Endothelial cell of hepatic sinusoid (primary cell): ENCODE results near the gene RARB.

Experiments
- in situ Hi-C: cut with HindIII; loops from 2 replicates; pipeline ENCODE4 v1.10.0; 2017; ENCODE audit warnings: low sequenced_read_pairs

The RARB gene

DNA sequence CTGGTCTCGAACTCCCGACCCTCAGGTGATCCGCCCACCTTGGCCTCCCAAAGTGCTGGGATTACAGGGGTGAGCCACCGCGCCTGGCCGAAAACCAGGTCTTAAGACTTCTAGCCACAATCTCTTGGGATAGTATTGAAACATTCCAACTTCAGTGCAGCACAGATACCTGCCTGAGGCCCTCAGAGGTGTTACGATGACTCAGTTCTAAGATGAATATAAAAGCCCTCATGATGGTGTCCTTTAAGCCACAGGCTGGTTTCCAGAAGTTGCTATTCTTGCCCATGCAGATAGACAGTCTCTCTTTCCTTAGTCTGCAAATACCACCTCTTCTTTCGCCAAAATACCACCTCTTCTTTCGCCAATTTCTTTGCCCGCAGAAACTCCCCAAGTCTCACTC is 69.0 kb downstream of the RARB start:
- in situ Hi-C loops = loop anchor here (5.0 kb wide), 1 partner anchor 90 kb away; no protein-coding TSS in a partner anchor

DNA sequence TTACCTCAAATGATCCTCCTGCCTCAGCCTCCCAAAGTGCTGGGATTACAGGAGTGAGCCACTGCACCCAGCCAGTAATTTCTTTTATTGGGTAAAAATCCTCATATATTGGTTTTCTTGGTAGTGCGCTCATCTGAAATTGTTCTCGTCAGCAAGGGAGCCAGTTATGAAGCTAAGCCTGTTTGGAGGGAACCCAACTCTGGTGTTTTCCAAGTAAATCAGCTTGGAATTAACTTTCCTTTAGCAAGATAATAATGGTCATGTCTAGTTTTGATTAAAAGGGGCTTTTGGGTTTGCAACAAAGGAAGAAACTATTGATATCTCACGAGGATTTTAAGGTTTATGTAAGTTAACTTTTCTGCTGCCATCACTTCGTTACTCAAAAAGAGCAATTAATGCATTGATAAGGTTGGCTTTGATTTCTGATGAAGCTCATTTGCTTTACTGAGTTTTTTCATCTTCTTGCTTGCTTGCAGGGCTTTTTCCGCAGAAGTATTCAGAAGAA is 72.7 kb downstream of the RARB start:
- in situ Hi-C loops = no loop called here

- in situ Hi-C loops = no loop called here
Observed at GRCh38 chr3:25502233-25502632, 74.2 kb downstream of the RARB start.

GRCh38 chr3:25503898-25504301 is 75.8 kb downstream of the RARB start:
- in situ Hi-C loops = no loop called here

DNA sequence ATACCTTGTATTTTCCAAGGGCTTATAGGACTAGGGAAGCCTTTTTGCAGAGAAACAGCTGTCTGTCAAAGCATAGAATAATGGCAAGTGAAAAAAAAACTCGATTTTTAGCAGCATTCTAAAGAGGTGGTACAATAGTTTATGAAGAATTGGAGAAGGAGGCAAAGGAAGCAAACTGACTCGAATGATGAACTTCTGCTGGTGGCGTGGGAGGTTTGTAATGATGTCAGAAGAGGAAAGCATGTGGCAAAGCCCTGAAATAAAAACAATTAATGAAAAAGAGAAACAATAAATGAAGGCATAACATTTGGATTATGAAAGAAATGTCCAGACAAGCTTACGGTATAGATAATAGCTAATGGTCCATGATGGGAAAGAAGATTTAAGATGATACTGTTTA is 77.5 kb downstream of the RARB start:
- in situ Hi-C loops = loop anchor here (5.0 kb wide), 1 partner anchor 48 kb away; no protein-coding TSS in a partner anchor

GRCh38 chr3:25507811-25508210 is 79.7 kb downstream of the RARB start:
- in situ Hi-C loops = loop anchor here (5.0 kb wide), 1 partner anchor 51 kb away; no protein-coding TSS in a partner anchor

- in situ Hi-C loops = loop anchor here (5.0 kb wide), 1 partner anchor 51 kb away; no protein-coding TSS in a partner anchor
Observed at GRCh38 chr3:25508433-25508832, 80.4 kb downstream of the RARB start.

DNA sequence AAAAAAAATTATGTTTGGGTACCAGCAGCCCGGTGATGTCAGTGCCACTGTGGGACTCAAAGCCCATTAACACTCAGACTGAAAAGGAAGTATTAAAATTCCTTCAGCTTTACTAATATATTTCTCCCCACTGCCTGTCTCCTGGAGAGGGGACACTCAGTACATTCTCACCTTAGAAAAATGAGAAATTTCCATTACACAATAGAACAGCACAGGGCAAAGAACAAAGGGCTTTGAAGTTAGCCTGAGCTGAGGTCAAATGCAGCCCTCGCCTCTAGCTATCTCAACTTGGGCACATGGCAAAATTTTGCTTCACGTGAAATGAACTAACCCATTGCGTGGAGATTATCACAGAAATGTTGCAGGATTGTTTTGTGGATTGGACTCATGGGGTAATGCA is 80.8 kb downstream of the RARB start:
- in situ Hi-C loops = loop anchor here (5.0 kb wide), 1 partner anchor 52 kb away; no protein-coding TSS in a partner anchor

DNA sequence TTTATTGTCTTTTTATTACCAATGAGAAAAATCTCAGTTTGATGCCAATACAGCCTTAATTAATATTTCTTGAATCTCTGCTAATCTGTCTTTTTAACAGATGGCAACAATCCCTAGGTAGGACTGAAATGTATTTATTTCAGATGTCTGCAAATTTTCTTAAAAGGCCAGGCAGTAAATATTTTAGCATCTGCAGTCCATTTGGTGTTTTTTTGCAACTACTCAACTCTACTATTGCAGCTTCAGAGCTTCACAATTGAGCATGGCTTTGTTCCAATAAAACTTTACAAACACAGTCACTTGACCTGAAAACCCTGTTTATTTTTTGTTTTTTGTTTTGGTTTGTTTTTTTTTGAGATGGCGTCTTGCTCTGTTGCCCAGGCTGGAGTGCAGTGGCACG is 82.7 kb downstream of the RARB start:
- in situ Hi-C loops = no loop called here

DNA sequence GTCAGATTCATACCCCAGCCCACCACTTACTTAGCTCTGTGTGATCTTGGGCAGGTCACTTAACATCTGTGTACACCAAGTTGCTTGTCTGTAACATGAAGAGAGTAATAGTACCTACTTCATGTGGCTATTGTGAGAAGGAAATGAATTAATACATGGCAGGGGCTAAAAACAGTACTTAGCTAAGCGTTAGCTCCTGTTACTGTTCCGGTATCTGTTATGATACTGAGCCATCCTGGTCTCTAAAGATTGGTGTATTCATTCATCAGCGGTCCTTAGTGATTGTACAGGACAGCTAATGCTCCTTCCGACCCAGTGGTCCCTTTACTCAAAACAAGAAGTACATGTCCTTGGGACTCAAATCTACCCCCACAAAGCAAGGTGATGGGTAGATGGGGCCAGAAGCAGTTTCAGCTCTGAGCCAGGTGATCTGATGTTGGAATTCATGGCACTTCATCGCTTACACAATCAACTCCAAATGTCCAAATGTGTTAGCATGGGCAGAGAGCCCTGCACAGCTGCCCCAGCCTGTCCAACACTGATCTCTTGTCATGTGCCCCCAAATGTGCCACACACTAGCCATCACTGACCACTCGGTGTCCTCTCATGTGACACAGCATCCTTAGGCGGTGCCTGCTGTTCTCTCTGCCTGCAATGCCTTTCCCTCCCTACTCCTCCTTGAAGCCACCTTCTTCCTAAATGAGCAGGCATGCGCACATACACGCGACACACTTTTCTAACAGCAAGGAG is 84.1 kb downstream of the RARB start:
- in situ Hi-C loops = no loop called here

- in situ Hi-C loops = no loop called here
Observed at GRCh38 chr3:25513642-25514266, 85.7 kb downstream of the RARB start.

- in situ Hi-C loops = no loop called here
Observed at GRCh38 chr3:25515171-25515570, 87.1 kb downstream of the RARB start.

- in situ Hi-C loops = no loop called here
Observed at GRCh38 chr3:25520926-25521559, 93.0 kb downstream of the RARB start.

DNA sequence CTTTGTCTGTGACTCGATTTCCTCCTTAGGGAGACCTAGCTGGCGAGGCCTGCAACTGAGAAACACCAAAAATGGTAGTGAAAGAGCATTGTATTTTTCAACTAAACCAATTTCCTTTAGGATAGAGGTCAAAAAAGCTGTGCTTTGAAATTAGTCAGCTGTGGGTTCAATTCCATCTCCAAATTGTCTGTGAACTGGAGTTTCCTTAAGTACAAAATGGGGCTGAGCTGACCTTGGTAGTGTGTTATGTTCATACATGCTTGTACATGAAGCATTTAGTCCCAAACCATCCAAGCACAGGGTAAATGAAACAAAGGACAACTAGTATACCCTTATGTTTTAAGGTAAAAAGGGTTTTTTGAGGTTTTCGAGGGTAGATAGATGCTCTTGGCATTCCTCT is 99.3 kb downstream of the RARB start:
- in situ Hi-C loops = no loop called here

- in situ Hi-C loops = no loop called here
Observed at GRCh38 chr3:25527801-25528200, 99.7 kb downstream of the RARB start.

DNA sequence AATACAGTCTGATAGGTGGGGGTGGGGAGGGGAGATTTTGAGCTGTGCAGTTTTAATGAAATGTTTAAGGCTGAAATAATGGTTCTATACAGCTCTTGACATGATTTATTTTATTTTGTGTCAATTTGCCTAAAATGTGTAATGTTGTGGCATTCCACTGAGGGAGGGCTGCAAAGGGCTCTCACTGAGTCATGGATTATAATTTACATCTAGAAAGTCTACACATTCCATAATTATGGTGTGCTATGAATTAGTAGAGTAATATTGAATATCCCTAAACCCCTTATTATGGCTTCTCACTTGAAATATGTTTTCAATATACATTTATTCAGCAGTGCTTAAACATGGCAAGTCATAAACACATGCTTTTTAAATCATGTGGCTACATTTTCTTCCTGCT is 103.9 kb downstream of the RARB start:
- in situ Hi-C loops = no loop called here

DNA sequence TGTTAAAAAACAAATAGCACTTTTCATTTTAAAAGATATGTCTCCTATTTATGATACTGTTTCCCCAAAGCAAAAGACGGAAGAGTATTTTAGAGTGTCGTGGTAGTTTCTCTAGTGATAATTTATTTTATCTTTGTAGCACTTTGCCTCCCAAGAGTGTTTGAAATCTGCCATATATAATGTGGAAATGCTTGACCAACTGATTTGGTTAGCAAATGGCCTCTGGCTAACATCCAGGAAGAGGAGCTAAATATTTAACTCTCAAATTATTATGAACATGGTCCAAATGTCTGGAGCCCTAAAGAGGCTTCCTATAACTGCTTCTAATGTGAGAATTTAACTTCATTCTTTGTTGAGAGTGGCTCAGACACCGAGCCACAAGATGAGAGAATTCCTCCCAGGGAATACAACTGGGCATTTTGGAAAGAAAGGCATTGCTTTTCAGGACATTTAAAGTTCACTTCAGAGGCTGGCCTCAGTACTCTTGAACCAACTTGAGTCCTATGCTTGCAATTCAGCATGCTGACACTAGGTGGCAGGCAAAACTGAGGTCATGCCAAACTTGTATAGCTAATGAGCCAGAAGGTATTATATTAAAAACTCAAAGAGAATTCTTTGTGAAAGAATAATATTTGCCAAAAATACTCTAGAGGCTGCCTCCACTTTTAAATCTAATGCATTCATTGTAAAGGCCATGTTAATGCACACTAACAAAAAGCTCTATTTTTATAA is 104.5 kb downstream of the RARB start:
- in situ Hi-C loops = no loop called here

- in situ Hi-C loops = no loop called here
Observed at GRCh38 chr3:25533399-25533798, 105.3 kb downstream of the RARB start.

DNA sequence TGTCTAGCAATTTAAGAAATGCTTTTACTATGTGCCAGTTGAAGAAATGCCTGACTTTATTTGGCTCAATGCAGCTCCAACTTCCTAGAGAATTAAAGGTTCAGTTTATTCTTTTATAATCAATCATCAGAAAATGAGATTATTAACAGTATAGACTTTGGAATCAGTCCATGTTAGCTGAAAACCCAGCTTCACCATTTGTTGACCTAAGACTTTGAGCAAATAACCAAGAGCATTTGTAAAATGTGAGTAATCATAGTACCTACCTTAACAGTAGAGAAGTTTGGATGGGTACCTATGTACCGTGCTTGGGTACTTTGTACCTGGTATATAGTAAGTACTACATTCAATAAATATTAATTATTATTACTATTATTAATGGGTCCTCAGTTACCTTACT is 105.9 kb downstream of the RARB start:
- in situ Hi-C loops = no loop called here

- in situ Hi-C loops = no loop called here
Observed at GRCh38 chr3:25536521-25537391, 108.7 kb downstream of the RARB start.
